GM23338 (cell line): ENCODE data around the gene MYO5B. TPM values are rescaled to one million over a fixed set of nuclear protein-coding genes. Genes with fewer than 3 reads are reported as not detected.

ENCODE experiments used
- ATAC-seq: fragments of 200-7000 bp; cut with Tn5 transposase; 3 replicates; pipeline ENCODE4 v1.9.1; 2020
- DNase-seq: peaks from one replicate; pipeline ENCODE4 v3.0.0-alpha.2; 2015; ENCODE audit warnings: low spot score
- H2AFZ ChIP-seq: fragments of 200-600 bp; sonication (generic); 2 replicates; pipeline ENCODE4 v1.8.0; 2016; ENCODE audit warnings: antibody characterized with exemption, mild to moderate bottlenecking, moderate library complexity
- H3F3A ChIP-seq: fragments of 200-600 bp; sonication (generic); replicated peaks from 2 replicates; pipeline ENCODE4 v1.8.0; 2017; ENCODE audit warnings: antibody characterized with exemption, mixed run types, low read depth
- H3K27ac ChIP-seq: fragments of 200-600 bp; sonication (generic); 2 replicates; pipeline ENCODE4 v1.6.1; 2016; ENCODE audit warnings: low read depth
- H3K27me3 ChIP-seq: fragments of 200-600 bp; sonication (generic); 2 replicates; pipeline ENCODE4 v1.8.0; 2016; ENCODE audit warnings: mild to moderate bottlenecking, mixed run types, moderate library complexity; ENCODE audit not compliant: insufficient read depth
- H3K36me3 ChIP-seq: fragments of 200-600 bp; sonication (generic); 2 replicates; pipeline ENCODE4 v1.8.0; 2016; ENCODE audit warnings: mild to moderate bottlenecking; ENCODE audit not compliant: insufficient read depth
- H3K4me1 ChIP-seq: fragments of 200-600 bp; sonication (generic); 2 replicates; pipeline ENCODE4 v1.8.0; 2016; ENCODE audit warnings: mild to moderate bottlenecking, moderate library complexity; ENCODE audit not compliant: insufficient read depth
- H3K4me2 ChIP-seq: fragments of 200-600 bp; sonication (generic); 2 replicates; pipeline ENCODE4 v1.7.1; 2017; ENCODE audit warnings: mixed run types
- H3K4me3 ChIP-seq: fragments of 200-600 bp; sonication (generic); 2 replicates; pipeline ENCODE4 v1.6.1; 2016; ENCODE audit warnings: mixed run types
- H3K79me2 ChIP-seq: fragments of 200-600 bp; sonication (generic); replicated peaks from 2 replicates; pipeline ENCODE4 v1.8.0; 2017; ENCODE audit warnings: mild to moderate bottlenecking; ENCODE audit not compliant: insufficient read depth
- H3K9me2 ChIP-seq: fragments of 200-600 bp; sonication (generic); 2 replicates; pipeline ENCODE4 v1.8.0; 2017; ENCODE audit not compliant: insufficient read depth
- H4K20me1 ChIP-seq: fragments of 200-600 bp; sonication (generic); replicated peaks from 2 replicates; pipeline ENCODE4 v1.8.0; 2017; ENCODE audit warnings: mild to moderate bottlenecking; ENCODE audit not compliant: insufficient read depth
- H3K27ac Mint-ChIP-seq: 2 replicates; pipeline ENCODE4 v1.8.0; 2020; ENCODE audit warnings: inconsistent platforms, mild to moderate bottlenecking, moderate library complexity, mixed read lengths
- H3K27me3 Mint-ChIP-seq: 3 replicates; pipeline ENCODE4 v1.8.0; 2022; ENCODE audit warnings: low read depth, mild to moderate bottlenecking, moderate library complexity, mixed read lengths, inconsistent platforms; ENCODE audit not compliant: insufficient read depth, poor library complexity
- H3K36me3 Mint-ChIP-seq: 3 replicates; pipeline ENCODE4 v1.8.0; 2021; ENCODE audit warnings: low read depth, mild to moderate bottlenecking, inconsistent platforms, moderate library complexity, mixed read lengths
- H3K4me1 Mint-ChIP-seq: 3 replicates; pipeline ENCODE4 v1.8.0; 2020; ENCODE audit warnings: mild to moderate bottlenecking, inconsistent platforms, mixed read lengths
- H3K4me3 Mint-ChIP-seq: 3 replicates; pipeline ENCODE4 v1.8.0; 2021; ENCODE audit warnings: moderate library complexity, mild to moderate bottlenecking, inconsistent platforms, mixed read lengths
- H3K9me3 Mint-ChIP-seq: 3 replicates; pipeline ENCODE4 v1.8.0; 2020; ENCODE audit warnings: moderate library complexity, mild to moderate bottlenecking, inconsistent platforms, mixed read lengths
- CREB1 ChIP-seq: fragments of 250-450 bp; sonication (Bioruptor Pico); IDR thresholded peaks from 2 replicates; pipeline ENCODE4 v1.5.0; 2020; ENCODE audit warnings: low read depth, mild to moderate bottlenecking, moderate library complexity
- EZH2 ChIP-seq: fragments of 200-600 bp; sonication (generic); IDR thresholded peaks from one replicate; pipeline ENCODE4 v1.8.0; 2017; ENCODE audit warnings: antibody characterized with exemption, mild to moderate bottlenecking, low read depth; ENCODE audit not compliant: unreplicated experiment
- EZH2phosphoT487 ChIP-seq: fragments of 200-600 bp; sonication (generic); IDR thresholded peaks from one replicate; pipeline ENCODE4 v1.8.1; 2018; ENCODE audit warnings: antibody characterized with exemption; ENCODE audit not compliant: unreplicated experiment
- JUNB ChIP-seq: IDR thresholded peaks from one replicate; pipeline ENCODE4 v1.6.1; 2016; ENCODE audit warnings: antibody characterized with exemption; ENCODE audit not compliant: unreplicated experiment
- NANOG ChIP-seq: IDR thresholded peaks from 2 replicates; pipeline ENCODE4 v1.6.1; 2016; ENCODE audit warnings: antibody characterized with exemption, borderline replicate concordance
- POLR2AphosphoS5 ChIP-seq: IDR thresholded peaks from 2 replicates; pipeline ENCODE4 v1.6.1; 2016; ENCODE audit warnings: antibody characterized with exemption, low read depth
- STAT1 ChIP-seq: IDR thresholded peaks from one replicate; pipeline ENCODE4 v1.6.1; 2016; ENCODE audit warnings: antibody characterized with exemption; ENCODE audit not compliant: unreplicated experiment
- ZNF114 ChIP-seq: fragments of 250-450 bp; sonication (Bioruptor Pico); IDR thresholded peaks from 2 replicates; pipeline ENCODE4 v1.5.0; 2020; ENCODE audit warnings: mild to moderate bottlenecking, moderate library complexity
- ZNF331 ChIP-seq: fragments of 250-450 bp; sonication (Bioruptor Pico); IDR thresholded peaks from 2 replicates; pipeline ENCODE4 v1.5.0; 2020; ENCODE audit warnings: low read depth, mild to moderate bottlenecking, moderate library complexity
- polyA plus RNA-seq: library from polyadenylated mRNA; unstranded; fragments of >200 nt; fragmentation: Nextera tagmentation; extraction: Ambion mirVana; gene quantifications from 2 replicates; pipeline ENCODE4 v1.2.1, GENCODE V29; 2016
- total RNA-seq: library from RNA; depleted of rRNA; stranded (reverse); fragments of >200 nt; shearing (Covaris generic); gene quantifications from 2 replicates; pipeline ENCODE4 v1.2.3, GENCODE V29; 2014
- TF ChIP-seq, protein P1 (sequence below), 2 experiments: fragments of 200-600 bp in 1 of 2; sonication (generic) in 1 of 2; conservative IDR thresholded peaks; 2 replicates each; pipeline versions ENCODE4 v1.5.1 to v1.6.1; 2016 to 2017; ENCODE audit warnings: antibody characterized with exemption in 2 of 2, low read depth in 2 of 2, mild to moderate bottlenecking in 2 of 2, moderate library complexity in 1 of 2
- TF ChIP-seq, protein P2 (sequence below): IDR thresholded peaks from 2 replicates; pipeline ENCODE4 v1.6.1; 2016; ENCODE audit warnings: antibody characterized with exemption
- TF ChIP-seq, protein P3 (sequence below): IDR thresholded peaks from one replicate; pipeline ENCODE4 v1.6.1; 2018; ENCODE audit warnings: antibody characterized with exemption; ENCODE audit not compliant: unreplicated experiment
- TF ChIP-seq, protein P4 (sequence below): fragments of 250-450 bp; sonication (Bioruptor Pico); IDR thresholded peaks from 2 replicates; pipeline ENCODE4 v1.5.0; 2020; ENCODE audit warnings: mild to moderate bottlenecking, moderate library complexity

MYO5B gene
- total and polyA plus RNA-seq, 2 experiments from 2014 or later: 3.2 to 19.1 TPM

DNA sequence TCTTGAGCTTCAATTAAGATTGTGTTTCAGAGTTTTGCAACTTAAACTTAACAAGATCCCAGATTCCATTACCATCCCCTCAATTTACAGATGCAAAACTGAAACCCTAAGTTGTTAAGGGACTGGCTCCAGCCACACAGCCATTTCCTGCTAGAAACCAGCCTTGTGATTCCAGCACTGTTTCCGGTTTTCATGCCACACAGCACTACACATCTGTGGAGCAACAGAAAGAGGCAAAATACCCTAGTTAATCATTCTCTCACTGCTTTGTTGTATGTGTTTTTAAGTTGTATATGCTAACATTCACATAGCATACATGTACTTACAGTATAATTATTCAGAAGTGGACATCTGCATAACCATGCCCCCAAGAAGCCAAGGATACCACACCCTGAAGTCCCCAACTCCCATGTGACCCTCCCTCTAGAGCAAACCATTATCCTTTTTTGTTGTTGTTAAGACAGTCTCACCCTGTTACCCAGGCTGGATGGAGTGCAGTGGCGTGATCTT lies 87.4 kb downstream of the MYO5B start:
- no peaks in the 10 kb centered on the region for H3K27me3 ChIP-seq

More for the DNA sequence above, 87.4 kb downstream of the MYO5B start:
- Histone ChIP-seq H3K4me2 (no peak overlapping the region), H4K20me1 (no peaks in the 10 kb centered on the region; the same call in 1 of the 2 replicates), H3K4me1 (no peaks in the 10 kb centered on the region), H3F3A (no peaks in the 10 kb centered on the region), H3K79me2 (no peaks in the 10 kb centered on the region), H3K27ac (no peak overlapping the region), H3K36me3 (no peaks in the 10 kb centered on the region), H3K4me3 (no peak overlapping the region), H2AFZ (no peak overlapping the region), H3K9me2 (no peaks in the 10 kb centered on the region)
- H3K36me3 Mint-ChIP-seq: no peaks in the 10 kb centered on the region
- no peak overlapping the region for H3K4me3 Mint-ChIP-seq
- no peak for ATAC-seq
- no peaks in the 10 kb centered on the region for H3K4me1 Mint-ChIP-seq
- no peaks in the 10 kb centered on the region for H3K27me3 Mint-ChIP-seq
- no peak for TF ChIP-seq JUNB
- no peak for TF ChIP-seq NANOG
- TF ChIP-seq POLR2AphosphoS5: no peak
- no peak for TF ChIP-seq CREB1 (CRISPR knock-in tag)
- no peak for TF ChIP-seq ZNF331
- TF ChIP-seq EZH2phosphoT487: no peak
- TF ChIP-seq ZNF114 (CRISPR knock-in tag): no peak
- TF ChIP-seq, protein P1, sequence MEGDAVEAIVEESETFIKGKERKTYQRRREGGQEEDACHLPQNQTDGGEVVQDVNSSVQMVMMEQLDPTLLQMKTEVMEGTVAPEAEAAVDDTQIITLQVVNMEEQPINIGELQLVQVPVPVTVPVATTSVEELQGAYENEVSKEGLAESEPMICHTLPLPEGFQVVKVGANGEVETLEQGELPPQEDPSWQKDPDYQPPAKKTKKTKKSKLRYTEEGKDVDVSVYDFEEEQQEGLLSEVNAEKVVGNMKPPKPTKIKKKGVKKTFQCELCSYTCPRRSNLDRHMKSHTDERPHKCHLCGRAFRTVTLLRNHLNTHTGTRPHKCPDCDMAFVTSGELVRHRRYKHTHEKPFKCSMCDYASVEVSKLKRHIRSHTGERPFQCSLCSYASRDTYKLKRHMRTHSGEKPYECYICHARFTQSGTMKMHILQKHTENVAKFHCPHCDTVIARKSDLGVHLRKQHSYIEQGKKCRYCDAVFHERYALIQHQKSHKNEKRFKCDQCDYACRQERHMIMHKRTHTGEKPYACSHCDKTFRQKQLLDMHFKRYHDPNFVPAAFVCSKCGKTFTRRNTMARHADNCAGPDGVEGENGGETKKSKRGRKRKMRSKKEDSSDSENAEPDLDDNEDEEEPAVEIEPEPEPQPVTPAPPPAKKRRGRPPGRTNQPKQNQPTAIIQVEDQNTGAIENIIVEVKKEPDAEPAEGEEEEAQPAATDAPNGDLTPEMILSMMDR (conservative IDR thresholded peaks at IDR 0.05; ENCODE audit: low read depth in 2 of 2): no peak
- TF ChIP-seq, protein P2, sequence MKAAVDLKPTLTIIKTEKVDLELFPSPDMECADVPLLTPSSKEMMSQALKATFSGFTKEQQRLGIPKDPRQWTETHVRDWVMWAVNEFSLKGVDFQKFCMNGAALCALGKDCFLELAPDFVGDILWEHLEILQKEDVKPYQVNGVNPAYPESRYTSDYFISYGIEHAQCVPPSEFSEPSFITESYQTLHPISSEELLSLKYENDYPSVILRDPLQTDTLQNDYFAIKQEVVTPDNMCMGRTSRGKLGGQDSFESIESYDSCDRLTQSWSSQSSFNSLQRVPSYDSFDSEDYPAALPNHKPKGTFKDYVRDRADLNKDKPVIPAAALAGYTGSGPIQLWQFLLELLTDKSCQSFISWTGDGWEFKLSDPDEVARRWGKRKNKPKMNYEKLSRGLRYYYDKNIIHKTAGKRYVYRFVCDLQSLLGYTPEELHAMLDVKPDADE: no peak
- TF ChIP-seq, protein P3, sequence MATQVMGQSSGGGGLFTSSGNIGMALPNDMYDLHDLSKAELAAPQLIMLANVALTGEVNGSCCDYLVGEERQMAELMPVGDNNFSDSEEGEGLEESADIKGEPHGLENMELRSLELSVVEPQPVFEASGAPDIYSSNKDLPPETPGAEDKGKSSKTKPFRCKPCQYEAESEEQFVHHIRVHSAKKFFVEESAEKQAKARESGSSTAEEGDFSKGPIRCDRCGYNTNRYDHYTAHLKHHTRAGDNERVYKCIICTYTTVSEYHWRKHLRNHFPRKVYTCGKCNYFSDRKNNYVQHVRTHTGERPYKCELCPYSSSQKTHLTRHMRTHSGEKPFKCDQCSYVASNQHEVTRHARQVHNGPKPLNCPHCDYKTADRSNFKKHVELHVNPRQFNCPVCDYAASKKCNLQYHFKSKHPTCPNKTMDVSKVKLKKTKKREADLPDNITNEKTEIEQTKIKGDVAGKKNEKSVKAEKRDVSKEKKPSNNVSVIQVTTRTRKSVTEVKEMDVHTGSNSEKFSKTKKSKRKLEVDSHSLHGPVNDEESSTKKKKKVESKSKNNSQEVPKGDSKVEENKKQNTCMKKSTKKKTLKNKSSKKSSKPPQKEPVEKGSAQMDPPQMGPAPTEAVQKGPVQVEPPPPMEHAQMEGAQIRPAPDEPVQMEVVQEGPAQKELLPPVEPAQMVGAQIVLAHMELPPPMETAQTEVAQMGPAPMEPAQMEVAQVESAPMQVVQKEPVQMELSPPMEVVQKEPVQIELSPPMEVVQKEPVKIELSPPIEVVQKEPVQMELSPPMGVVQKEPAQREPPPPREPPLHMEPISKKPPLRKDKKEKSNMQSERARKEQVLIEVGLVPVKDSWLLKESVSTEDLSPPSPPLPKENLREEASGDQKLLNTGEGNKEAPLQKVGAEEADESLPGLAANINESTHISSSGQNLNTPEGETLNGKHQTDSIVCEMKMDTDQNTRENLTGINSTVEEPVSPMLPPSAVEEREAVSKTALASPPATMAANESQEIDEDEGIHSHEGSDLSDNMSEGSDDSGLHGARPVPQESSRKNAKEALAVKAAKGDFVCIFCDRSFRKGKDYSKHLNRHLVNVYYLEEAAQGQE: no peak
- no peak for TF ChIP-seq EZH2
- TF ChIP-seq, protein P4, sequence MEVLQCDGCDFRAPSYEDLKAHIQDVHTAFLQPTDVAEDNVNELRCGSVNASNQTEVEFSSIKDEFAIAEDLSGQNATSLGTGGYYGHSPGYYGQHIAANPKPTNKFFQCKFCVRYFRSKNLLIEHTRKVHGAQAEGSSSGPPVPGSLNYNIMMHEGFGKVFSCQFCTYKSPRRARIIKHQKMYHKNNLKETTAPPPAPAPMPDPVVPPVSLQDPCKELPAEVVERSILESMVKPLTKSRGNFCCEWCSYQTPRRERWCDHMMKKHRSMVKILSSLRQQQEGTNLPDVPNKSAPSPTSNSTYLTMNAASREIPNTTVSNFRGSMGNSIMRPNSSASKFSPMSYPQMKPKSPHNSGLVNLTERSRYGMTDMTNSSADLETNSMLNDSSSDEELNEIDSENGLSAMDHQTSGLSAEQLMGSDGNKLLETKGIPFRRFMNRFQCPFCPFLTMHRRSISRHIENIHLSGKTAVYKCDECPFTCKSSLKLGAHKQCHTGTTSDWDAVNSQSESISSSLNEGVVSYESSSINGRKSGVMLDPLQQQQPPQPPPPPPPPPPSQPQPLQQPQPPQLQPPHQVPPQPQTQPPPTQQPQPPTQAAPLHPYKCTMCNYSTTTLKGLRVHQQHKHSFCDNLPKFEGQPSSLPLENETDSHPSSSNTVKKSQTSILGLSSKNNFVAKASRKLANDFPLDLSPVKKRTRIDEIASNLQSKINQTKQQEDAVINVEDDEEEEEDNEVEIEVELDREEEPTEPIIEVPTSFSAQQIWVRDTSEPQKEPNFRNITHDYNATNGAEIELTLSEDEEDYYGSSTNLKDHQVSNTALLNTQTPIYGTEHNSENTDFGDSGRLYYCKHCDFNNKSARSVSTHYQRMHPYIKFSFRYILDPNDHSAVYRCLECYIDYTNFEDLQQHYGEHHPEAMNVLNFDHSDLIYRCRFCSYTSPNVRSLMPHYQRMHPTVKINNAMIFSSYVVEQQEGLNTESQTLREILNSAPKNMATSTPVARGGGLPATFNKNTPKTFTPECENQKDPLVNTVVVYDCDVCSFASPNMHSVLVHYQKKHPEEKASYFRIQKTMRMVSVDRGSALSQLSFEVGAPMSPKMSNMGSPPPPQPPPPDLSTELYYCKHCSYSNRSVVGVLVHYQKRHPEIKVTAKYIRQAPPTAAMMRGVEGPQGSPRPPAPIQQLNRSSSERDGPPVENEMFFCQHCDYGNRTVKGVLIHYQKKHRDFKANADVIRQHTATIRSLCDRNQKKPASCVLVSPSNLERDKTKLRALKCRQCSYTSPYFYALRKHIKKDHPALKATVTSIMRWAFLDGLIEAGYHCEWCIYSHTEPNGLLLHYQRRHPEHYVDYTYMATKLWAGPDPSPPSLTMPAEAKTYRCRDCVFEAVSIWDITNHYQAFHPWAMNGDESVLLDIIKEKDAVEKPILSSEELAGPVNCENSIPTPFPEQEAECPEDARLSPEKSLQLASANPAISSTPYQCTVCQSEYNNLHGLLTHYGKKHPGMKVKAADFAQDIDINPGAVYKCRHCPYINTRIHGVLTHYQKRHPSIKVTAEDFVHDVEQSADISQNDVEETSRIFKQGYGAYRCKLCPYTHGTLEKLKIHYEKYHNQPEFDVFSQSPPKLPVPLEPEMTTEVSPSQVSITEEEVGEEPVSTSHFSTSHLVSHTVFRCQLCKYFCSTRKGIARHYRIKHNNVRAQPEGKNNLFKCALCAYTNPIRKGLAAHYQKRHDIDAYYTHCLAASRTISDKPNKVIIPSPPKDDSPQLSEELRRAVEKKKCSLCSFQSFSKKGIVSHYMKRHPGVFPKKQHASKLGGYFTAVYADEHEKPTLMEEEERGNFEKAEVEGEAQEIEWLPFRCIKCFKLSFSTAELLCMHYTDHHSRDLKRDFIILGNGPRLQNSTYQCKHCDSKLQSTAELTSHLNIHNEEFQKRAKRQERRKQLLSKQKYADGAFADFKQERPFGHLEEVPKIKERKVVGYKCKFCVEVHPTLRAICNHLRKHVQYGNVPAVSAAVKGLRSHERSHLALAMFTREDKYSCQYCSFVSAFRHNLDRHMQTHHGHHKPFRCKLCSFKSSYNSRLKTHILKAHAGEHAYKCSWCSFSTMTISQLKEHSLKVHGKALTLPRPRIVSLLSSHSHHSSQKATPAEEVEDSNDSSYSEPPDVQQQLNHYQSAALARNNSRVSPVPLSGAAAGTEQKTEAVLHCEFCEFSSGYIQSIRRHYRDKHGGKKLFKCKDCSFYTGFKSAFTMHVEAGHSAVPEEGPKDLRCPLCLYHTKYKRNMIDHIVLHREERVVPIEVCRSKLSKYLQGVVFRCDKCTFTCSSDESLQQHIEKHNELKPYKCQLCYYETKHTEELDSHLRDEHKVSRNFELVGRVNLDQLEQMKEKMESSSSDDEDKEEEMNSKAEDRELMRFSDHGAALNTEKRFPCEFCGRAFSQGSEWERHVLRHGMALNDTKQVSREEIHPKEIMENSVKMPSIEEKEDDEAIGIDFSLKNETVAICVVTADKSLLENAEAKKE: no peak
- no peak for TF ChIP-seq STAT1
- DNase-seq: no peak
- no peaks in the 10 kb centered on the region for H3K9me3 Mint-ChIP-seq
- H3K27ac Mint-ChIP-seq: no peak overlapping the region
